H9 (cell line): ENCODE data around the gene ITK. TPM values are rescaled to one million over a fixed set of nuclear protein-coding genes. Genes with fewer than 3 reads are reported as not detected.

Experiments used
- DNase-seq: peaks from one replicate; pipeline ENCODE4 v3.0.0-alpha.2; 2017
- H2AFZ ChIP-seq: one replicate; pipeline ENCODE4 v1.6.1; 2013; ENCODE audit warnings: mild to moderate bottlenecking, low read length, control low read depth, moderate library complexity
- H2AK5ac ChIP-seq: 2 replicates; pipeline ENCODE4 v1.6.1; 2013; ENCODE audit warnings: low read length, control low read depth, mixed read lengths; ENCODE audit not compliant: insufficient read length
- H2BK120ac ChIP-seq: one replicate; pipeline ENCODE4 v1.6.1; 2013; ENCODE audit warnings: low read depth, mild to moderate bottlenecking, low read length, control low read depth, inconsistent platforms; ENCODE audit not compliant: poor library complexity, severe bottlenecking
- H2BK12ac ChIP-seq: 2 replicates; pipeline ENCODE4 v1.6.1; 2013; ENCODE audit warnings: low read length, control low read depth, mixed read lengths, low read depth; ENCODE audit not compliant: insufficient read length
- H2BK15ac ChIP-seq: 2 replicates; pipeline ENCODE4 v1.6.1; 2013; ENCODE audit warnings: low read depth, low read length, control low read depth
- H2BK20ac ChIP-seq: one replicate; pipeline ENCODE4 v1.6.1; 2013; ENCODE audit warnings: low read depth, mild to moderate bottlenecking, low read length, control low read depth, inconsistent platforms; ENCODE audit not compliant: poor library complexity, severe bottlenecking
- H2BK5ac ChIP-seq: 2 replicates; pipeline ENCODE4 v1.6.1; 2013; ENCODE audit warnings: low read length, control low read depth, mixed read lengths; ENCODE audit not compliant: insufficient read length
- H3K14ac ChIP-seq: 2 replicates; pipeline ENCODE4 v1.6.1; 2013; ENCODE audit warnings: low read length, control low read depth; ENCODE audit not compliant: insufficient read depth
- H3K18ac ChIP-seq: 2 replicates; pipeline ENCODE4 v1.6.1; 2013; ENCODE audit warnings: low read depth, mild to moderate bottlenecking, mixed read lengths, low read length, control low read depth; ENCODE audit not compliant: insufficient read length
- H3K23ac ChIP-seq: 2 replicates; pipeline ENCODE4 v1.6.1; 2013; ENCODE audit warnings: low read length, control low read depth, mixed read lengths, low read depth; ENCODE audit not compliant: insufficient read length
- H3K23me2 ChIP-seq: 2 replicates; pipeline ENCODE4 v1.6.1; 2013; ENCODE audit warnings: low read depth, mild to moderate bottlenecking, mixed read lengths, low read length, control low read depth; ENCODE audit not compliant: insufficient read length, poor library complexity, severe bottlenecking
- H3K27ac ChIP-seq: 2 replicates; pipeline ENCODE4 v1.5.1; 2013; ENCODE audit warnings: low read length, control low read depth, mixed read lengths, low read depth; ENCODE audit not compliant: insufficient read length
- H3K27me3 ChIP-seq: 2 replicates; pipeline ENCODE4 v1.6.1; 2013; ENCODE audit warnings: low read length, control low read depth, inconsistent platforms; ENCODE audit not compliant: insufficient read depth
- H3K4ac ChIP-seq: 2 replicates; pipeline ENCODE4 v1.6.1; 2013; ENCODE audit warnings: low read depth, mild to moderate bottlenecking, control low read depth, inconsistent platforms, low read length, moderate library complexity
- H3K4me1 ChIP-seq: 2 replicates; pipeline ENCODE4 v1.6.1; 2013; ENCODE audit warnings: low read length, control low read depth, inconsistent platforms; ENCODE audit not compliant: insufficient read depth
- H3K4me2 ChIP-seq: 2 replicates; pipeline ENCODE4 v1.6.1; 2013; ENCODE audit warnings: low read length, control low read depth, mixed read lengths; ENCODE audit not compliant: insufficient read length, insufficient read depth
- H3K56ac ChIP-seq: 2 replicates; pipeline ENCODE4 v1.6.1; 2013; ENCODE audit warnings: low read depth, mild to moderate bottlenecking, mixed read lengths, low read length, control low read depth; ENCODE audit not compliant: insufficient read length
- H3K79me1 ChIP-seq: 2 replicates; pipeline ENCODE4 v1.6.1; 2013; ENCODE audit warnings: low read depth, mild to moderate bottlenecking, moderate library complexity, low read length, control low read depth, inconsistent platforms; ENCODE audit not compliant: insufficient read depth, poor library complexity, severe bottlenecking
- H3K79me2 ChIP-seq: 2 replicates; pipeline ENCODE4 v1.6.1; 2013; ENCODE audit warnings: low read length, control low read depth, inconsistent platforms; ENCODE audit not compliant: insufficient read depth
- H3K9ac ChIP-seq: 2 replicates; pipeline ENCODE4 v1.6.1; 2013; ENCODE audit warnings: low read length, control low read depth, mixed read lengths; ENCODE audit not compliant: insufficient read length; ENCODE audit errors: extremely low read depth
- H3K9me3 ChIP-seq: one replicate; pipeline ENCODE4 v1.6.1; 2013; ENCODE audit warnings: low read depth, low read length, inconsistent platforms; ENCODE audit not compliant: control insufficient read depth
- H3T11ph ChIP-seq: one replicate; pipeline ENCODE4 v1.6.1; 2013; ENCODE audit warnings: mild to moderate bottlenecking, low read length, control low read depth, inconsistent platforms
- H4K20me1 ChIP-seq: one replicate; pipeline ENCODE4 v1.6.1; 2013; ENCODE audit not compliant: control insufficient read depth, insufficient read length, insufficient read depth
- H4K5ac ChIP-seq: 2 replicates; pipeline ENCODE4 v1.6.1; 2013; ENCODE audit warnings: low read depth, mild to moderate bottlenecking, mixed read lengths, low read length, control low read depth; ENCODE audit not compliant: insufficient read length
- H4K8ac ChIP-seq: replicated peaks from 2 replicates; pipeline ENCODE4 v1.6.1; 2013; ENCODE audit warnings: low read length, control low read depth, mixed read lengths, low read depth; ENCODE audit not compliant: insufficient read length
- H4K91ac ChIP-seq: 2 replicates; pipeline ENCODE4 v1.6.1; 2013; ENCODE audit warnings: low read depth, mild to moderate bottlenecking, moderate library complexity, mixed read lengths, low read length, control low read depth; ENCODE audit not compliant: insufficient read length
- H3K27ac Mint-ChIP-seq, 3 experiments: 2 replicates in 2 of 3; 3 replicates in 1 of 3; pipeline ENCODE4 v1.8.0; 2020 to 2021; ENCODE audit warnings: mixed read lengths in 3 of 3, mild to moderate bottlenecking in 1 of 3, moderate library complexity in 1 of 3
- H3K27me3 Mint-ChIP-seq: 2 replicates; pipeline ENCODE4 v1.8.0; 2021; ENCODE audit warnings: low read depth, mild to moderate bottlenecking, moderate library complexity, mixed read lengths
- H3K36me3 Mint-ChIP-seq, 3 experiments: 2 replicates in 2 of 3; 3 replicates in 1 of 3; pipeline ENCODE4 v1.8.0; 2020 to 2021; ENCODE audit warnings: low read depth in 3 of 3, mixed read lengths in 3 of 3; ENCODE audit not compliant: insufficient read depth in 1 of 3
- H3K4me1 Mint-ChIP-seq, 2 experiments: 2 replicates each; pipeline ENCODE4 v1.8.0; 2020; ENCODE audit warnings: mixed read lengths in 2 of 2
- H3K4me3 Mint-ChIP-seq, 2 experiments: 2 replicates in 1 of 2; 3 replicates in 1 of 2; pipeline ENCODE4 v1.8.0; 2020 to 2021; ENCODE audit warnings: mild to moderate bottlenecking in 2 of 2, mixed read lengths in 2 of 2, moderate library complexity in 1 of 2
- H3K9me3 Mint-ChIP-seq, 2 experiments: 2 replicates in 1 of 2; 3 replicates in 1 of 2; pipeline ENCODE4 v1.8.0; 2020; ENCODE audit warnings: mild to moderate bottlenecking in 2 of 2, mixed read lengths in 2 of 2, moderate library complexity in 1 of 2
- CTCF ChIP-seq: fragments of 200-600 bp; sonication (generic); conservative IDR thresholded peaks from 3 replicates; pipeline ENCODE4 v1.8.0; 2021; ENCODE audit warnings: antibody characterized with exemption, mild to moderate bottlenecking
- WGBS: extraction: QIAGEN DNeasy Blood & Tissue Kit; methylation state at CpG from one replicate; pipeline ENCODE4 v1.1.7; 2013; ENCODE audit warnings: missing lambda C conversion rate, low lambda C conversion rate, mixed read lengths; ENCODE audit not compliant: insufficient read length; ENCODE audit errors: extremely low coverage; 5-methylcytosine and 5-hydroxymethylcytosine counted together
- total RNA-seq: library from RNA; stranded (reverse); gene quantifications from 2 replicates; pipeline ENCODE4 v1.2.1, GENCODE V29; 2021

ITK gene
- total RNA-seq, 1 experiment from 2014 or later: 0.22 TPM

GRCh38 chr5:157189223-157189622 lies 8.6 kb downstream of the ITK start:
- Histone ChIP-seq H3K18ac (no peak overlapping the region), H3K23ac (no peak overlapping the region), H2BK120ac (no peak overlapping the region), H2AK5ac (no peak overlapping the region), H3T11ph (no peak overlapping the region), H2BK5ac (no peak overlapping the region), H2BK12ac (no peak overlapping the region), H3K4me1 (no peaks in the 10 kb centered on the region), H2BK20ac (no peak overlapping the region), H4K8ac (no peak overlapping the region), H4K5ac (no peak overlapping the region), H3K14ac (no peak overlapping the region), H3K79me2 (no peaks in the 10 kb centered on the region), H2BK15ac (no peak overlapping the region), H2AFZ (no peak overlapping the region), H3K4ac (no peak overlapping the region), H3K79me1 (no peaks in the 10 kb centered on the region), H3K56ac (no peak overlapping the region), H3K9me3 (no peaks in the 10 kb centered on the region), H3K4me2 (no peak overlapping the region), H3K9ac (no peak overlapping the region), H4K20me1 (no peaks in the 10 kb centered on the region), H3K23me2 (no peaks in the 10 kb centered on the region), H3K27me3 (peaks cover 5% of the 10 kb centered on the region; the same call in 1 of the 2 replicates), H4K91ac (no peak overlapping the region), H3K27ac (no peak overlapping the region)
- Mint-ChIP-seq H3K9me3 (no peaks in the 10 kb centered on the region; a peak in 1 of 5 replicates), H3K36me3 (no peaks in the 10 kb centered on the region; a peak in 1 of 7 replicates), H3K4me3 (no peak overlapping the region), H3K4me1 (no peaks in the 10 kb centered on the region; a peak in 1 of 4 replicates), H3K27me3 (peaks cover 96% of the 10 kb centered on the region), H3K27ac (no peak overlapping the region; a peak in 1 of 7 replicates)
- no CpG with 5 or more reads among the region's 7 CpGs for WGBS
- DNase-seq: no peak
- TF ChIP-seq CTCF: no peak
